ENCODE measurements around the gene RNF208. TPM values are rescaled to one million over a fixed set of nuclear protein-coding genes. Genes with fewer than 3 reads are reported as not detected.

Gene RNF208
- total and polyA plus RNA-seq, 2 donors (not counting 1 experiment from before 2014, with no cell fraction given): 1.1 to 1.4 TPM

- Histone ChIP-seq H3K79me2 (ENCODE audit: control insufficient read depth, insufficient read depth, low read length) (no peaks in the 10 kb centered on the region), H3K4me1 (ENCODE audit: control insufficient read depth in 2 of 2, insufficient read depth in 2 of 2, low read length in 2 of 2) (peaks cover 9 to 20% of the 10 kb centered on the region in 2 donors), H4K20me1 (ENCODE audit: control insufficient read depth, insufficient read depth, low read length, poor library complexity, severe bottlenecking) (no peaks in the 10 kb centered on the region), H3K4me3 (ENCODE audit: control extremely low read depth in 1 of 5, extremely low read depth in 1 of 5, insufficient read depth in 1 of 5, low read depth in 2 of 5, low read length in 4 of 5) (no peak overlapping the region), H3K27ac (ENCODE audit: low read length in 2 of 2) (no peak overlapping the region), H3K36me3 (replicated peaks in 1 of 2; ENCODE audit: control extremely low read depth in 1 of 2, control insufficient read depth in 1 of 2, extremely low read depth in 1 of 2, insufficient read depth in 2 of 2, low read length in 1 of 2) (no peaks in the 10 kb centered on the region), H2AFZ (ENCODE audit: insufficient read depth, low read depth, low read length, poor library complexity, severe bottlenecking) (no peak overlapping the region), H3K27me3 (replicated peaks in 1 of 4; ENCODE audit: control extremely low read depth in 1 of 4, control insufficient read depth in 3 of 4, insufficient read depth in 4 of 4, low read length in 3 of 4) (no peaks in the 10 kb centered on the region), H3K9me3 (ENCODE audit: control extremely low read depth in 1 of 3, control insufficient read depth in 2 of 3, insufficient read depth in 1 of 3, low read length in 2 of 3) (no peaks in the 10 kb centered on the region), H3K9ac (ENCODE audit: low read length) (no peak overlapping the region), H3K4me2 (replicated peaks; ENCODE audit: low read depth, low read length, poor library complexity, severe bottlenecking) (no peak overlapping the region)
- ChIA-PET POLR2A (interaction anchor here (0.7 to 1.1 kb wide), 3 partner anchors 19 to 539 kb away, joined by 3 to 10 read pairs (median 5); partner anchors contain the start of gene TPRN), CTCF (interaction anchor here (0.9 kb wide), 1 partner anchor 11 kb away, joined by 3 read pairs; no protein-coding TSS in a partner anchor)
- 96% methylated on average over 10 of the region's 10 CpGs for WGBS (ENCODE audit: insufficient coverage)
- Mint-ChIP-seq H3K4me3 (no peak overlapping the region), H3K9me3 (ENCODE audit: insufficient read depth) (no peaks in the 10 kb centered on the region), H3K4me1 (peaks cover 12% of the 10 kb centered on the region), H3K27ac (no peak overlapping the region), H3K27me3 (no peaks in the 10 kb centered on the region)
- intact Hi-C loops (cut with micrococcal nuclease): loop anchor here (5.0 kb wide), 1 partner anchor 387 kb away; the partner anchor contains the start of gene ARRDC1
- ATAC-seq (ENCODE audit: low read depth): no peak
- TF ChIP-seq, protein P1, sequence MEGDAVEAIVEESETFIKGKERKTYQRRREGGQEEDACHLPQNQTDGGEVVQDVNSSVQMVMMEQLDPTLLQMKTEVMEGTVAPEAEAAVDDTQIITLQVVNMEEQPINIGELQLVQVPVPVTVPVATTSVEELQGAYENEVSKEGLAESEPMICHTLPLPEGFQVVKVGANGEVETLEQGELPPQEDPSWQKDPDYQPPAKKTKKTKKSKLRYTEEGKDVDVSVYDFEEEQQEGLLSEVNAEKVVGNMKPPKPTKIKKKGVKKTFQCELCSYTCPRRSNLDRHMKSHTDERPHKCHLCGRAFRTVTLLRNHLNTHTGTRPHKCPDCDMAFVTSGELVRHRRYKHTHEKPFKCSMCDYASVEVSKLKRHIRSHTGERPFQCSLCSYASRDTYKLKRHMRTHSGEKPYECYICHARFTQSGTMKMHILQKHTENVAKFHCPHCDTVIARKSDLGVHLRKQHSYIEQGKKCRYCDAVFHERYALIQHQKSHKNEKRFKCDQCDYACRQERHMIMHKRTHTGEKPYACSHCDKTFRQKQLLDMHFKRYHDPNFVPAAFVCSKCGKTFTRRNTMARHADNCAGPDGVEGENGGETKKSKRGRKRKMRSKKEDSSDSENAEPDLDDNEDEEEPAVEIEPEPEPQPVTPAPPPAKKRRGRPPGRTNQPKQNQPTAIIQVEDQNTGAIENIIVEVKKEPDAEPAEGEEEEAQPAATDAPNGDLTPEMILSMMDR (IDR thresholded peaks at IDR 0.05): no peak
- TF ChIP-seq EZH2 (IDR thresholded peaks at IDR 0.05; ENCODE audit: borderline replicate concordance, insufficient read depth, low read depth, low read length, poor library complexity, severe bottlenecking): no peak
- DNase-seq: no peak
Observed at GRCh38 chr9:137219757-137220316, 2.2 kb downstream of the RNF208 start.

GRCh38 chr9:137218754-137219271, 3.2 kb downstream of the RNF208 start:
- Mint-ChIP-seq H3K4me3 (no peak overlapping the region), H3K9me3 (ENCODE audit: insufficient read depth) (no peaks in the 10 kb centered on the region), H3K27ac (no peak overlapping the region), H3K27me3 (no peaks in the 10 kb centered on the region), H3K4me1 (peaks cover 10% of the 10 kb centered on the region)
- DNase-seq: no peak
- no peak for TF ChIP-seq EZH2 (IDR thresholded peaks at IDR 0.05; ENCODE audit: borderline replicate concordance, insufficient read depth, low read depth, low read length, poor library complexity, severe bottlenecking)
- TF ChIP-seq, protein P1 (IDR thresholded peaks at IDR 0.05): no peak
- no peak overlapping the region for H3K4me3 ChIP-seq (ENCODE audit: control extremely low read depth in 1 of 5, extremely low read depth in 1 of 5, insufficient read depth in 1 of 5, low read depth in 2 of 5, low read length in 4 of 5)
- no peak overlapping the region for H2AFZ ChIP-seq (ENCODE audit: insufficient read depth, low read depth, low read length, poor library complexity, severe bottlenecking)
- POLR2A ChIA-PET: interaction anchor here (0.7 kb wide), 1 partner anchor 241 kb away, joined by 6 read pairs; the partner anchor contains the start of gene NSMF
- H3K9me3 ChIP-seq (ENCODE audit: control extremely low read depth in 1 of 3, control insufficient read depth in 2 of 3, insufficient read depth in 1 of 3, low read length in 2 of 3): no peaks in the 10 kb centered on the region
- H3K79me2 ChIP-seq (ENCODE audit: control insufficient read depth, insufficient read depth, low read length): no peaks in the 10 kb centered on the region
- no peak overlapping the region for H3K27ac ChIP-seq (ENCODE audit: low read length in 2 of 2)
- CTCF ChIA-PET: interaction anchor here (0.7 to 0.9 kb wide), 3 partner anchors 10 to 225 kb away, joined by 3 to 7 read pairs (median 3); no protein-coding TSS in a partner anchor
- H3K4me2 ChIP-seq (replicated peaks; ENCODE audit: low read depth, low read length, poor library complexity, severe bottlenecking): no peak overlapping the region
- H3K27me3 ChIP-seq (replicated peaks in 1 of 4; ENCODE audit: control extremely low read depth in 1 of 4, control insufficient read depth in 3 of 4, insufficient read depth in 4 of 4, low read length in 3 of 4): no peaks in the 10 kb centered on the region
- no peaks in the 10 kb centered on the region for H4K20me1 ChIP-seq (ENCODE audit: control insufficient read depth, insufficient read depth, low read length, poor library complexity, severe bottlenecking)
- H3K9ac ChIP-seq (ENCODE audit: low read length): no peak overlapping the region
- WGBS (ENCODE audit: insufficient coverage): 93% methylated on average over 12 of the region's 12 CpGs
- peaks cover 6 to 14% of the 10 kb centered on the region in 2 donors for H3K4me1 ChIP-seq (ENCODE audit: control insufficient read depth in 2 of 2, insufficient read depth in 2 of 2, low read length in 2 of 2)
- no peaks in the 10 kb centered on the region for H3K36me3 ChIP-seq (replicated peaks in 1 of 2; ENCODE audit: control extremely low read depth in 1 of 2, control insufficient read depth in 1 of 2, extremely low read depth in 1 of 2, insufficient read depth in 2 of 2, low read length in 1 of 2)
- no peak for ATAC-seq (ENCODE audit: low read depth)
- intact Hi-C loops (cut with micrococcal nuclease): no loop called here

All from B cell (primary cell).